GM21360 (cell line): ENCODE results near the gene RXRG.

Experiments
- ATAC-seq: cut with Tn5 transposase; IDR thresholded peaks from one replicate; pipeline ENCODE4 v1.9.1; 2021; ENCODE audit warnings: mild to moderate bottlenecking, moderate library complexity; ENCODE audit not compliant: unreplicated experiment

Gene RXRG

DNA sequence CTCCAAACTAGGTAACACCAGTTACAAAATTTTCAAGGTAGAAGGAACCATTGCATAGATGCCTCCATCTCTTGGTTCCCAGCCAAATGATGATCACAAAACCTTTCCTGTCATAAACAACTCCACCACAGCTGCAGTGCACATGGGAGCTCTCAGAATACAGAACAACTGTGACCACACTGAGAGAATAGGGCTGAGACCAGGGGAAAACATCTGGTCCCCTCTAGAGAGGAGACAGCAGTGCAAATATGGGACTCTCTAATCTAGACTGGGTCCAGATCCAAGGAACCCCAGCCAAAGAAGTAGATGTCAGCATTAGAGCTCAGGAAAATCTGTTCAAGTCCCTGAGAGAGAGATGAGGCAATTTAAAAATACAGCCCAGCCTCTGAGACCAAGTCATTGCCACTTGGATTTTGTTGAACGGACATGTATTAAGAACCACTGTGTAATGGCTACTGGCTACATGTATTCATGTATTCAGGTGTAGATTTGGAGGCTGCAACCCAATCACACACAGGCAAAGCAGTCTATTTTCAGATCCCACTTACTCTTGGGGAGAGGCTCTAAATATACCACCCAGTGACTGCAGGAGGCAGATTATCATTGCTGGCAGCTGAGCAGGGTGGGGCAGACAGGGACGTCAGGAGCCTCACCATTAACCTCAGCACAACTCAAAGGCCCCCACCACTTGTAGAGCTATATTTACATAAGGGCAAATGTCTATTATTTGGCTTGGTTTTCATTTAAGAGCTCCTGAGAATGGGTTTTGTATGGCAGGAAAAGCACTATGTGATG, 7.6 kb upstream of the RXRG start:
- ATAC-seq = no peak

DNA sequence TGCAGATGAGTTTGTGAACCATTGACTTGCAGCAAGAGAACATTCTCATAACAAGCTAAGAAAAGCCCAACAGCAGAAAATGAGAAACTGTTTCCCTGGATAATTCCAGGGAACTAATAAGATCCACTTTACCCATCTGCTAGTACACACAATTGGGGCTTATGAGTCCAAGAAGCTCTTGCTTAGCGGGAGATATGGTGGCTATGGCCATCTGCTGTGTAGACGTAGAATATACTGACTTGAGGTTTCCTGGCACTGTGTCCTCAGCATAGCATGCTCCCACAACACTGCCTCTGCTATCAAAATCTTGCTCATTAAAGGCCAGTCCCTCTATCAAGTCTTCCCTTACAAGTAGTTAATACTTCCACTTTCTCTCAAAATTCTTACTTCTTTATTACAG, 6.8 kb upstream of the RXRG start:
- ATAC-seq = no peak

DNA sequence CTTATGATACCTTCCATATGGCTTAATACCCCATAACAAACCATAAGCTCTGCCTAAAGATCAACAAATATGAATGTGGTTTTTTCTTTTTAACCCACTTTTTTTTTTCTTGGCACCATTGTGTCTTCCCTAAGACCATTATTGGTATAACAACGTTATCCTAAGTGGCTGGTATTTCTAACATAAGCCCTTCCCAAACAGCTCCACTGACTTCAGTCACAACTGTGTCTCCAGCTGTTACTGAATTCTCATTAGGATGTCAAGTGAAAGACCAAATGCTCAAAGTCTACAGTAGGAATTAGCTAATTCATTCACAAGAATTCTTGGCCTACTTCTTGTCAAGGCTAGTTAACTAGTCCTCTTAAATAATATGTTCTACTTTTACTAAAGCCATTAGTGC, 4.2 kb upstream of the RXRG start:
- no peak for ATAC-seq

DNA sequence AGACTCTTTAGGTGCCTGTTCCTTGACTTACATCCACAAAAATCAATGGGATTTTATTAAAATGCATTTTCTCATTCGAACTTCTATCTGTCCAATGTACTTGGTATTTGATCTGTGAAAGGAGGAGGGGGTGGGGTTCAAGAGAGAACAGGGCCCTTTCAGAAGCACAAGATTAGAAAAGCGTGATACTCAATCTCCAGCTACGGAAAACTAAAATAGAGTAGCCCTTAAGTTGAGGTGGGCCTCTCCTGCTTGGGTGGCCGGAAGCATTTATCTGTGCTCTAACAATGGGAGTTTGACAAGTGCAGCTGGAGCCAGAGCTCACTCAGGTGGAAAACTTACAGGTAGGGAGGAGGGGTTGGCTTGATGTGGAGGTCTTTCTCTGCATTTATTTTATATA, 462 bp upstream of the RXRG start:
- ATAC-seq = no peak

DNA sequence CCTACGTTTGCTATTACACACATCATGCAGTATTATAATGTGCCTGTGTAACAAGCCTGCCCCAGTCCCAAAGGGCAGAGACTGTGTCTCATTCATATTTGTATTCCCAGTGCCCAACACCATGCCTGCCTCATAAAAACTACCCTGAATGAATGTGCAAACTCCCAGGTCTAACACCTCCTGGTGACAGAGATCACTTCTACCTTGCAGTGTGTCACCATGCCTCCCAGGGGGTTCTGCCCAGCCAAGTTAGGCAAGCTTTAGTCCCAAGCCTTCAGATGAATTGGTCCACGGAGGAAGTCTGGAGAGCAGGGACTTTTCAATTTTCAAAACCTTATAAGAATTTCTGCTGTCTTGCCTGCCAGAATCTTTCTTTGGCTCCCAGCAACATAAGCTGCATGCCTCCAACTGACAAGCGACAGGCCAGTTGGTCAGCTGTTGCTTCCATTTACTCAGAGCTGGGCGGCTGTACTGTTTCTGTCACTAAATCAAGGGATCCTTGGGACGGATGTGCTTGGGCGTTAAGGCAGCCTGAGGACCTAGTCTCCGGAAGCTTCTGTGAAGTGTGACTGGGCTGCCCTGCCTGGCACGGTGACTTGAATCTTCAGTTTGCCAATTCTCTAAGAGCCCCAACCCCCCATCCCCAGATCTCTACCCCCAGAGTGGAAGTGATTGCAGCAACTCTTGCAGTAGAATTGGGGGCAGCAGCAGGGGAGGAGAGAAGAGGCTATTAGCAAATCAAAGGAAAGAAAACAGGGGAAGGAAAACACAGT, 1.2 kb downstream of the RXRG start:
- no peak for ATAC-seq

DNA sequence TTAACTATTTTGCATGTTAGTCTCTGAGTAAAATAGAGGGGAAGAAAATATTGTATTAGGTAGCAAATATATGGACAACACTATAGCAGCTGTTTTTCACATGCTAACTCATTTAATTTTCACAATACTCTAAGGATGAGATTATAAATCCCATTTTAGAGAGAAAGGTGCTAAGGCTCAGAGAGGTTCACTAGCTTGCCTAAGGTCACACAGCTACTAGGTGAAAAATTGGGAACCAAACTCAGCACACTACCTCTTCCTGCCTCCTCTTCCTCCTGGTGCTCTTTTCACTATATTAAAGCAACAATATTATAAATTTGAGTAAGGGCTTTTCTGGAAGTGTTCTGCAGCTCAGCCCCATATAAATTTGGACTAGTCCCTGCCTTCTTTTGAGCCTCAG, 2.3 kb downstream of the RXRG start:
- ATAC-seq = no peak

DNA sequence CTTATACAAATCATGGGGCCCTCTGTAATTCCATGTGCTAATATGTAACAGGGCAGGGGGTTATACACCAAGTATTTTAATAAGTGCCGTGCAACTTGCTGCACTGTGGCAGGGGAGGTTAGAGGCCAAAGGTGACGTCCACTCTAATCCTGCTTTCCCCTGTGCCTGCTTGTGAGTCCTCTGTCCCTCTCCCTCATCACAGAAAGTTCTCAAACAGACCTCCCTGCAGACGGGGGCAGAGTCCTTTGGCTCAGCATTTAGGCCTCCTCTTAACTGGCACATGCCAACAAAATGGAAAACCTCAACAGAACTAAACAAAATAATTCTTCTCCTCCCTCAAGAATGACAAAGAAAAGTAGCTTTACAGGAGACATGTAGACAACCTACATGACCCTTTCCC, 2.9 kb downstream of the RXRG start:
- ATAC-seq = no peak

DNA sequence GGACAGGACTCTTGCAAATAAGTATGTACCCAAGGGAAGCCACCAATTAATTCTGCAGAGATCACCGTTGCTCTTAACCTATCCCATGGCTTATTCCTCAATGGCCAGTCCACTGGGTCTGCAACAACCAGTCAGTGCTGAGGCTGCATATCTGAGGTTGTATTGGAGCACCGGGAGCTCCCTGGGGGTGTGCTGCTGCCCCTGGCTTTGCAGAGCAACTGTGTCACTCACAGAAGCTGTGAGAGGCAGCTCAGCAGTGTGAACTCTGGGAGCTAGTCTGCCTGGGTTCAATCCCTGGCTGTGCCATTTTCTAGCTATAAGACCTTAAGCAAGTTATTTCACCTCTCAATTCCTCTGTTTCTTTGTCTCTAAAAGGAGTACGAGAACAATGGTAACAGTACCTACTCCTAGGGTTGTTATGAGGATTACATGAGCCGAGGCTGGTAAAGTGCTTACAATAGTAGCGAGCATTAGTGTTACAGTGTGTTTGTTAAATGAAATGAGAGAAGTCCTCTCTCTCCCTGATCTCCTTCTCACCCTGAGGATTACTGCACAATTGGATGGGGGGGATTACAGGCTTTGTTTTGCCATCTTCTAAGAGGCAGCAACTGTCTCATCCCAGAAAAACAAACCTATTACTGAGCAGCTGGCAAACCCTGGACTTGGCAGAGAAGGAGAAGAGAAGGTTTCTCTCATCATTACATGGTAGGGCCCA, 3.6 kb downstream of the RXRG start:
- ATAC-seq = no peak

DNA sequence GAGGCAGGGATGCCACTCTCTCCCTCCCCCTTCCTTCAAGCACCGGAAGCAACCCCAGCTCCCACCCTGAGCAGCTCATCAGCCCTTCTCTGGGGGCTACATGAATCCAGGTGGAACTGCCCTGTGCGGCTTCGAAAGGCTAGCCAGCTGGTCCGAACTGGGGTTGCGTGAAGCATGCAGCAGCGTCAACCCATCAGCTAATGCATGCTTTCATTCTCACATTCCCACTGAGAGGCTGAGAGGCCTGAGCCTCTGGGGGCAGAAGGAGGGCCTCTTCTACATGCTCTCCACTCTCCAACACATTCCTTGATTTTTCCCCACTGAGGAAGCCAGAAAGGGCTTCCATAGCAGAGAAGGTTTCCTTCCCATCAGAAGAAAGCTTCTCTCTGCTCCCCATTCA, 5.6 kb downstream of the RXRG start:
- no peak for ATAC-seq

DNA sequence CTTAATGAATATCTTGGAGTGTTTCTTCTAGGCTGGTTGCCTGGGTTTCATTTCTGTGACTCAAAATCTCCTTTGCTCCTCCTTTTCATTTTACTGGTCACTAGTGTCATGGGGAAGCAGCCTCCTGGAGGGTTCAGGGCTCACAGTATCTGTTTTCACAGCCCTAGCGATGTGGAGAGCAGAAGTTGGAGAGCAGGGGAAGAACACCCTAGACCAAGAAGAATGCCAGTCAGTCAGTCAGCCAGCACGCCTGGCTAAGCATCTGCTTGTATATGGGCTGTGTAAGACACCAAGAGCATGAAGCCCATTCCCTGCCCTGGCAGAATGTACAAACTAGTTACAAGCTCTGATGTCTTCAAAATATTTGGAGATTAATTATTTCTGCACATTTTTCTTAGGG, 7.9 kb downstream of the RXRG start:
- no peak for ATAC-seq

DNA sequence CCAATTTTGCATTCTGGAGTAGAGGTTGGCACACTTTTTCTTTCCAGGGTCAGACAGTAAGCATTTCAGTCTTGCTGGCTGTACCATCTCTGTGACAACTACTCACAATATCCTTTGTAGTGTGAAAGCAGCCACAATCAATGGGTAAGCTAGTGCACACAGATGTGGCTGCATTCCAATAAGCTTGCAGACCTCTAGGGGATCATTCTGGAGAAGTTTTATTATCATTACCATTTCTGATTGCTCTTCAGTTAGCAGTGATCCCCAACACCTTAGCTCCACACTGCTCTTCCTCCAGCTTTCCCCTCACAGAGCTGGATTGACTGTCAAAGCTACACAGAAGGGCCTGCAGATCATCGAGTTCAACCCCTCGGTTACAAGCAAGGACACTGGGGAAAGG, 9.1 kb downstream of the RXRG start:
- ATAC-seq = no peak

DNA sequence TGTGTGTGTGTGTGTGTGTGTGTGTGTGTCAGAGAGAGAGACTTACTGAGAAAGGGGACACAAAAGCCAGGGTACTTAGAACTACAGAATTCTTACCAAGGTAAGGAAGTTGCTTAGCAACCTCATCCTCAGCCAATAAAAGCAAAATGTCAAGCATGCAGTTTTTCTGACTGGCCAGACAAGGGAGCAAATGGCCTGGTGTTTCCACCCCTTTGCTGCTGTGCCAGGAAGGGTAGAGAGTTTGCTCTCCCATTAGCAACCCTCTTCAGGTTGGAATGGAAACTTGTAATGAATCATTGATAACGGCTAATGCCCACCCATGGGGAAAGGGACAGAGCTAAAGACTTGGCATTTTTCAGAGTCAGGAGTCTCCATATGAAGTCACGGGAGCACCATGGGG, 10.6 kb downstream of the RXRG start:
- no peak for ATAC-seq

DNA sequence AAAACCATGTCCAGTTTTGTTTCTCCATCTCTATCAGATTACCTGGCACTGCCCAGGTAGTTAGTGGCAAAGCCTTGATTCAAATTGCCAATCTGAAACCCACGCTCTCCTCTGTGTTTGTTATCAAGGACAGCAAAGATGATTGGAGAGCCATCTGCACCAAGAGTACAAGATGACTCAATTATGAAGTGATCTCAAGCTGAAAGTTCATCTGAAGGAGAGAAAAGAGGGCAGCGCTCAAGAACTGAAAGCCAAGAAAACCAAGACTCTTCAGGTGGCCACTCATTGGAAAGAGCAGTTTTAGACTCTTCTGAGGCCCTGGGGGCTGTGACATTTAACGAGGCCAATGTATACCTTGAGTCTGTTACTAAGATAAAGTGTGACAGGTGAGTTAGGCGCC, 13.8 kb downstream of the RXRG start:
- ATAC-seq = peak; percentile 57

DNA sequence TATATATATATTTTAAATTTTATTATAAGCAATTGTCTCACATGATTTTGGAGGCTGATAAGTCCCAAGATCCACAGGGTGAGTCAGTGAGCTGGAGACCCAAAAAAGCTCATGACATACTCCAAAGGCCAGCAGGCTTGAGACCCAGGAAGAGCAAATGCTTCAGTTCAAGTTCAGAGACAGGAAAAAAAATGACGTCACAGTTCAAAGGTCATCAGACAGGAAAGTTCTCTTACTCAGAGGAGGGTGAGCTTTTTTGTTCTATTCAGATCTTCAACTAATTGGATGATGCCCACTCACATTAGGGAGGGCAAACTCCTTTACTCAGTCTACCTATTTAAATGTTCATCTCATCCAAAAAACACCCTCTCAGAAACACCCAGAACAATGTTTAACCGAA, 18.2 kb downstream of the RXRG start:
- no peak for ATAC-seq

DNA sequence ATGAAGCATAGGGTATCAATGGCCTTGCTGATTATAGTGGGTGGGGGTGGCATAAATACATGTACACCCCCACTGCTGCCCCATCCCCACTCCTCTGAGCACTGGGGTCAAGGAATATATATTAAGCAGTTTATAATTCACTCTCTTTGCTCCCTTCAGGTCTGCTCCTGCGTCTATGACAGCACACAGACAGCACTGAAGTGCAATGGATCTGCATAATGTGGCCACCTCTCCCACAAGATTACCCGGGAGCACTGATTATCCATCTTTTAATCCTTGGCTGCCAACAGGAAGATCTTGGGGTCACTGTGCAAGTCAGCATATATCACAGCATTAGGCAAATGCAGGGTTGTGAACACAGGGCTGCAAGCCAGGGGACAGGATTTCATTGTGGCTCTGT, 19.3 kb downstream of the RXRG start:
- no peak for ATAC-seq

DNA sequence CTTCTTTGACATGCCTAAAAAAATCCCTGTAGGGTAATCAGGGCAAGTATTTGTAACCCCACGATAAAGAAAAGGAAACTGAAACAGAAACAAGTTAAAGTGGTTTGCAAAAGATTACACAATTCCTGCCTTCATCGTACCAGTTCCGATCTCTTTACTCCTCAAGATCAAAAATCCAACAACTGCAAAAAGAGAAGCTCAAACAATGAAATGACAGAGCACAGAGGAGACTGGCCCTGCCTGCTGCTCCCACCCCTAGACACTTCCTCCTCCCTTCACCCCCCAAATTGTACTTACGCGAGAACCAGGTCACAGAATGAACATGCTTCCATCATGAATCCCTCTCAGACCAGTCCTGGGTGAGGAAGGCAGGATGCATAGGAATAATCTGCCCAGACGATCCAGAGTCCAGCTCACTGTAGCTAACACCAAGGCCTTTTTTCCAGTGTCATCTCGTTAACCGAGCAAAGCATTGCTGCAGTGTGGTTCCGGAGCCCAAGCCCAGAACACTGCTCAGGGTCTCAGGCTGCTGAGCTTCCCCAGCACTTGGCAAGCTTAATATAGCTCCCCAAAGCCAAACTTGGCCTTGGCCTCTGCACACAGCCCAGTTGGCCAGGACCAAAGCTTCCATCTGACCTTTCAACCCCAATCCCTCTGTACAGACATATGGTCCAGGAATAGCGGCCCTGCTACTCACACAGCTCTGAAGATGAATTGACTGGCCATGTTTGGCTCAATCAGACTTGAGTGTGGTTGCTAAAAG, 20.3 kb downstream of the RXRG start:
- peak; percentile 54 for ATAC-seq

DNA sequence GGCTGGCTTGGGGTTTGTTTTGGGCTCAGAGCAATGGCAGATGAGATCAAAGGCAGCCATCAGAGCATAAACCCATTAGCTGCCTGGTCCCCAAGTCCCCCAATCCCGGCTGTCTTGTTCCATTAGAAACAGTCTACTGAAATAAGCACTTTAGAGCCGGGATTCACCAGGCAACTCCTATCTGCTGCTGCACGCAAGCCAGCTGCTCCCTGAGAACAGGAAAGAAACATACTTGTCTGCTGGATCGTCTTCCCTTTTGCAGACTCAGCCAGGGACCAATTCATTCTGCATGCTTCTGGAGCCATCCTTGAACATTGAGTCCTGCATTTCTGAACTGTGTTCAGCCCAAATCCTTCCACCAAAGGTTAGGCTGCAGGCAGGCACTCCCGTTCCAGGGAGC, 21.8 kb downstream of the RXRG start:
- no peak for ATAC-seq

DNA sequence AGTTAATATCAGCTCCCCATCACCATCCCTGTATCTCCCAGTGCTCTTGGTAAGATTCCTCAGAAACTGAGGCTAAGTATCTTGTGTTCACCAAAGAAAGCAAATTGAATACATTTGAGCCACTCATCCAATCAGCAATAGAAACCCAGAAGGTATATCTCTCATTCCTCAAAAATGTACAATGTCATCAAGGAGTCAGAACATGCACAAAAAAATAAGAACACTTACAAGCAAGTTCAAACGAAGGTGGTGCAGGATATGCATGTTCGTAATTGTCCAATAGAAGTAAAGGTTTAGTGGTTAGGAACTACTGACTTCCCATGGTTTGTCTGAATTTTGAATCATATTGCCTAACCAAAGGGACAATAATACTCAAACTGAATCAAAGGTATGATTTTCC, 24.3 kb downstream of the RXRG start:
- no peak for ATAC-seq

DNA sequence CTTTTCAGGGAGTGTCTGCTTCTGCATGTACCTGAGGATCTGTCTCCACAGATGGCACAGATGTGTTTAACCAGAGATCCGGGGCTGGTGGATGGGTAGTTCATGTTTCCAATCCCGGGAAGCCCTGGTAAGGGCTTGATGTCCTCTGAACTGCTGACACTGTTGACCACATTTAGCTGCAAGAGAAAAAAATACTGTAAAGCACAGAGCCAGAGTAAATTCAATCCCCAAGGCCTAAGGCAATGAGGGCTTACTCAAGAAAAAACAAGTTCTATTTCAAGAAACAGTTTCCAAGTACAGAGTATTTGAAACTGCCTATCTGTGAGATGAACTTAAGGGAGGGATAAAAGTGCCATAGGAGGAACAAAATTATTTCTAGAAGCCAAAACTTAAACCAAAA, 25.1 kb downstream of the RXRG start:
- no peak for ATAC-seq

DNA sequence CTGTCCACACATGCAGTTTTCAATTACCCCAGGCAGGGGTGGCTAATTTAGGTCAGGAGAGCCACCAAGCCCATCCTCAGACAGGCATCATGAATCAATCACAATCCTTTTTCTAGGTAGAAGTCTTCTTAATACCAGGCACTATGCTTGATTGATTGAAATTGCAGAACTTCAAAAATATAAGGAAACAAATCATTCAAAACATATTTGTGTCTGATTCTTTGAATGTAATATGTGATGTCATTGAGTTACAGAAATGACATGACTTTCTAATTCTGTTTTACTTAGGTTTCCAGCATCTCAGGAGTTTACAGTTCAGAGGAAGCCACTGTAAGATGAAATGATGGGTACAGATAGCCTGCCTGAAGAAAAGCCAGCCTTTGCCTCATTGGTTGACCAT, 26.7 kb downstream of the RXRG start:
- no peak for ATAC-seq

DNA sequence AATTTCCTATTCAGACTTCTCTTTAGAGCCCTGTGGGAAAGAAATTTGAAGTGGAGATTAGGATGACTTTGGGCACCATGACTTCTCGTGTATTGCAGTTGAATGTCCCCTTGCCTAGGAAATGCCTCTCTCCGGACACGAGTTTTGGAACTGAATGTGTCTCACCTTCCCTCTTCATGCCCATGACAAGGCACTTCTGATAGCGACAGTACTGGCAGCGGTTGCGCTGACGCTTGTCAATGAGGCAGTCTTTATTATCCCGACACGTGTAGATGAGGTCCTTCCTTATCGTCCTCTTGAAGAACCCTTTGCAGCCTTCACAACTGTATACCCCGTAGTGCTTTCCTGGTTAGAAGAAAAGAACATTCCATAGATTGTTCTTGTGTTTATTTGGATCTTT, 28.1 kb downstream of the RXRG start:
- ATAC-seq = no peak
